HUES64 (cell line): ENCODE results near the gene ABCE1.

Source experiments
- H3K27ac ChIP-seq: 2 replicates; pipeline ENCODE4 v1.7.0; 2013; ENCODE audit warnings: low read depth, low read length, inconsistent platforms
- H3K27me3 ChIP-seq: 2 replicates; pipeline ENCODE4 v1.6.1; 2013; ENCODE audit warnings: mild to moderate bottlenecking, low read length; ENCODE audit not compliant: insufficient read depth
- H3K36me3 ChIP-seq: 2 replicates; pipeline ENCODE4 v1.6.1; 2013; ENCODE audit warnings: mild to moderate bottlenecking, low read length; ENCODE audit not compliant: insufficient read depth
- H3K4me1 ChIP-seq: 2 replicates; pipeline ENCODE4 v1.6.1; 2013; ENCODE audit warnings: mild to moderate bottlenecking, low read length, moderate library complexity; ENCODE audit not compliant: insufficient read depth
- H3K4me3 ChIP-seq: 2 replicates; pipeline ENCODE4 v1.5.1; 2013; ENCODE audit warnings: mild to moderate bottlenecking, low read length, moderate library complexity
- H3K9ac ChIP-seq: 2 replicates; pipeline ENCODE4 v1.6.1; 2013; ENCODE audit warnings: mild to moderate bottlenecking, low read depth, low read length
- H3K9me3 ChIP-seq: 2 replicates; pipeline ENCODE4 v1.6.1; 2013; ENCODE audit warnings: low read depth, low read length; ENCODE audit not compliant: insufficient read depth
- WGBS: fragments of 150-250, 120-280 bp; methylation state at CpG from one replicate; pipeline ENCODE4 v1.1.7; 2013; ENCODE audit warnings: missing lambda C conversion rate; 5-methylcytosine and 5-hydroxymethylcytosine counted together

The ABCE1 gene

DNA sequence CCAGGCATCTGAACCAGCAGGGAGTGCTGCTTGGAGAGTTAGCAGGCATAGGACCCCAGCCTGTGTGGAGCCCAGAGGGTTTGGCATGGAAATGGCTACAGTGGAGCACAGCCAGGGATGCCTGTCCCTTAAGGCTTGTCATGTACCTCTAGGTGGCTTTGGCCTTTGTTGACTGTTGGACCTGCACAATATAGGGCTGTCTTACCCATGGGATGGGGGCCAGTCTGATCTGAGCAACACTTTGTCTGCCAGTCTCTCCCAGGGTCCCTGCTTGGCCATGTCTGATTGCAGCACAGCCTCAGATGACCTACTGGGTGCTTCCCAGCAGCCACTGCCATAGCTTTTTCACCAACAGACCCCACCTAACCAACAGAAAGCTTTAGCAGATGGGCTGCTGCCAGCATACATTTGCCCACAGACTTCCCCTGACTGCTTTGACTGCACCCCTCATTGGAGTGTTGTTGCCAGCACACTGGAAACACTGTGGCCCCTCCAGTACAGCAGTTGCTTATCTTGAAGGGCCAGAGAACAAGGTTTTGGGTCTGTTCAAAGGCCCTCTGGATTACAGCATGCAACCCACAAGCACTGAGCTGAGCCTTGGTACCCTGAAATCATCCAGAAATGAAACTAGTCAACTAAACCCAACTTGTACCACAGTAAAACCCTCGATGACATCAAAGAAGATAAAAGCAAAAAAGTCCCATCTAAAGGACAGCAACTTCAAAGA, 22.2 kb upstream of the ABCE1 start:
- Histone ChIP-seq H3K36me3 (peaks cover 29% of the 10 kb centered on the region; the same call in 1 of the 2 replicates), H3K4me3 (no peak overlapping the region), H3K27me3 (no peaks in the 10 kb centered on the region), H3K4me1 (no peaks in the 10 kb centered on the region), H3K9ac (no peak overlapping the region), H3K27ac (no peak overlapping the region), H3K9me3 (no peaks in the 10 kb centered on the region)
- WGBS, result 93% methylated on average over 1 of the region's 1 CpG

DNA sequence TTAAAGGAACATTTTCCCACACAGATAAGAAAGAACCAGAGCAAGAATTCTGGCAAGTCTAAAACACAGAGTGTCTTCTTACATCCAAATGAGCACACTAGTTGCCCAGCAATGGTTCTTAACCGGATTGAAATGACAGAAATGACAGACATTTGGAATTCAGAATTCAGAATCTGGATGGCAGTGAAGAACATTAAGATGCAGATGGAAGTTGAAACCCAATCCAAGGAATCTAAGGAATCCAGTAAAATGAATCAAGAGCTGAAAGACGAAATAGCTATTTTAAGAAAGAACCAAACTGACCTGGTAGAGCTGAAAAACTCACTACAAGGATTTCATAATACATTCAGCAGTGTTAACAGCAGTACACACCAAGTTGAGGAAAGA, 21.6 kb upstream of the ABCE1 start:
- Histone ChIP-seq H3K9me3 (no peaks in the 10 kb centered on the region), H3K27ac (no peak overlapping the region), H3K27me3 (no peaks in the 10 kb centered on the region), H3K9ac (no peak overlapping the region), H3K4me1 (no peaks in the 10 kb centered on the region), H3K36me3 (peaks cover 34% of the 10 kb centered on the region), H3K4me3 (no peak overlapping the region)
- 94% methylated on average over 2 of the region's 2 CpGs for WGBS

DNA sequence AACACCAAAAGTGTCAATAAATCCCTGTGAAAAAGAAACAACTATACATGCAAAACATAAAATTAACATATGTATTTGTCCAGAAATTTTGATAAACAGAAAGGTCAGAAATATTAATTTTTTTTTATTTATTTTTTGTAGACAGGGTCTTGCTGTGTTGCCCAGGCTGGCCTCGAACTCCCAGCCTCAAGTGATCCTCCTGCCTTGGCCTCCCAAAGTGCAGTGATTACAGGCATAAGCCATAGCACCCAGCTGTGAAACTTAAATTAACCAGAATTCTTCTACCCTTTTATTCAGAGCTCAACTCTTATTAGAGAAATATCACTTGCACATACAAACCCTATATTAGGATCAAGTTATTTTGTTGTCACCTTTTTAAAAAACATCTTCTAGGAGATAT, 16.4 kb upstream of the ABCE1 start:
- Histone ChIP-seq H3K9me3 (no peaks in the 10 kb centered on the region), H3K27ac (no peak overlapping the region), H3K4me3 (no peak overlapping the region), H3K9ac (no peak overlapping the region), H3K27me3 (no peaks in the 10 kb centered on the region), H3K36me3 (peaks cover 60% of the 10 kb centered on the region), H3K4me1 (no peaks in the 10 kb centered on the region)
- 100% methylated on average over 1 of the region's 1 CpG for WGBS

DNA sequence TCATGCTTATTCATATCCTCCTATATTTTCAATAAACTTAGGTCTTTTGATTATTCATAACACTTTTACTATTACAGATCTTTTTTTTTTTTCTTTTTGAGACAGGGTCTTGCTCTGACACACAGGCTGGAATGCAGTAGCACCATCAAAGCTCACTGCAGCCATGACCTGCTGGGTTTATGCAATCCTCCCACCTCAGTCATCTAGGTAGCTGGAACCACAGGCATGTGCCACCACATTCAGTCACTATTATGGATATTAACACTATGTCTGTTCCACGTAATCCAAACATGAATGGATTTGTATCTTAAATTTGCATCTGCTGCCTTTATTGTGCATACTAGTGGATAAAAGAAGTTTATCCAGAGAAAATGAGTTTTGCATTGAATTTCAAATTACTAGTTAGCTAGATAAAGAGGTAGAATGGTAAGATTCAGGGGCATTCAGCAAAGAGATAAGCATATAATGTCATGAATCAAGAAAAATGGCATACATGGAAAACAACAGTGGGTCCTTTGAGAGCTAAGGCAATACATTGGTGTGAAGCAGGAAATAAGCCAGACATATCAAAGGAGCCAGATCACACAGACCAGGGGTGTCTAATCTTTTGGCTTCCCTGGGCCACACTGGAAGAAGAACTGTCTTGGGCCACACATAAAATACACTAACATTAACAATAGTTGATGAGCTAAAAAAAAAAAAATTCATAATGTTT, 14.1 kb upstream of the ABCE1 start:
- Histone ChIP-seq H3K9me3 (no peaks in the 10 kb centered on the region), H3K27me3 (no peaks in the 10 kb centered on the region), H3K36me3 (peaks cover 61% of the 10 kb centered on the region), H3K4me1 (no peaks in the 10 kb centered on the region), H3K9ac (no peak overlapping the region), H3K27ac (no peak overlapping the region), H3K4me3 (no peak overlapping the region)
- WGBS, result 94% methylated on average over 1 of the region's 1 CpG

DNA sequence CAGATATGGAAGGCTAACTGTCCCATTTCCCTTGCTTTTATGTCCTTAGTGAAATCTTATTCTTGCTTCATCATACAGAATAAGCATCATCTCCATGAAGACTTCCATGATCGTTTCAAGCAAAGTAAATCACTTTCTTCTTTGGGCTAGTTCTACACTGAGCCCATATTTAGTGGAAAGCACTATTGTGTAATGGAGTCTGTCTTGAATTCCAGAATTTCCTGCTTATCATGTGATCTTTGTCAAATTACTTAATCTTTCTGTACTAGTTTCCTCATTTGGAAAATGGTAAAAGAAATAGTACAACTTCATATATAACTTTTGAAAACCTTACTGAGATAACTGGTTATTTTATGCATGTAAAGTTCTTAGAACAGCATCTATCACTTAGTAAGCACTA, 7.7 kb upstream of the ABCE1 start:
- H3K4me3 ChIP-seq, result no peak overlapping the region
- peaks cover 77% of the 10 kb centered on the region for H3K36me3 ChIP-seq
- H3K9me3 ChIP-seq, result peaks cover 14% of the 10 kb centered on the region; the same call in 1 of the 2 replicates
- WGBS, result 88% methylated on average over 1 of the region's 1 CpG
- H3K27me3 ChIP-seq, result no peaks in the 10 kb centered on the region
- no peak overlapping the region for H3K9ac ChIP-seq
- no peak overlapping the region for H3K27ac ChIP-seq
- H3K4me1 ChIP-seq, result no peaks in the 10 kb centered on the region

DNA sequence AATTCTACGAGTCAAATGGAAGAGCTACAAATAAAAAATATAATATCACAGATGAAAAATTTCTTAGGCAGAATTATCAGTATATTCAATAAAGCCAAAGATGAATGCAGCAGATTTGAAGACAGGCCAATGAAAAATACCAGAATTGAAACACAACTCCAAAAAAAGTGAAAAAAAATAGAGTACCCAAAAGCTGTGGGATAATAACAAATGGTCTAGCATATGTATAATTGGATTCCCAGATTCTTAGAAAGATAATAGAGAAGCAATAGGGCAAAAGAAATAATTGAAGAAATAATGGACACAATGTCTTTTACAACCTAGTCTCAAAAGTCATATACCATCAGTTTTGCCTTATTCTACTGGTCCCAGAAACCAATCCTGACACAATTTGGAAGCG, 4.5 kb upstream of the ABCE1 start:
- peaks cover 70% of the 10 kb centered on the region for H3K36me3 ChIP-seq
- H3K4me1 ChIP-seq, result no peaks in the 10 kb centered on the region
- H3K27me3 ChIP-seq, result no peaks in the 10 kb centered on the region
- no peak overlapping the region for H3K9ac ChIP-seq
- no peak overlapping the region for H3K4me3 ChIP-seq
- 92% methylated on average over 1 of the region's 2 CpGs for WGBS
- H3K9me3 ChIP-seq, result peaks cover 14% of the 10 kb centered on the region; the same call in 1 of the 2 replicates
- H3K27ac ChIP-seq, result no peak overlapping the region

DNA sequence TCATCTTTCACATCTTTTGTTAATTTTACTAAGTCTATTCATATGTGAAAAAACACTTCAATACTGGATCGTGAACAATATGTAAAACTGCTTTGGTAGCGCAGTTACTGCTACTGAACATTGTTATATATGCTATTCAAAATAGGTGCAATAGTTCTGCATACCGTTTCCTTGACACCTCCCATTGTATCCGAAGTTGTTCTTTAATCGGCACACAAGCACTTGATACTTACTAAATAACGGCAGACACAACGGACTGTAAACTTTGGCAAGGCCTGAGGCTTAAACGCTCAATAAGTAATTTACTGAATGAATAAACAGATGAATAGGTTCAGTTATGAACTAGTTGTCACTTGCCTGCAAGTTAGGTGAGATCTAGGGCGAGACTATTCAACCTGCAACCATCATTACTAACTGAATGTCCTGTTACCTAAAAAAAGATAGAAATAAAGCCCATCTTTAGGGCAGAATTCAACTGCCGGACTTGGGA, 735 bp upstream of the ABCE1 start:
- H3K9me3 ChIP-seq, result peaks cover 14% of the 10 kb centered on the region; the same call in 1 of the 2 replicates
- peak overlapping the region; percentile 91 for H3K9ac ChIP-seq
- peak overlapping the region; percentile 89 for H3K27ac ChIP-seq
- peak overlapping the region; percentile 96 for H3K4me3 ChIP-seq
- no peaks in the 10 kb centered on the region for H3K27me3 ChIP-seq
- peaks cover 56% of the 10 kb centered on the region for H3K36me3 ChIP-seq
- WGBS, result 23% methylated on average over 10 of the region's 10 CpGs
- H3K4me1 ChIP-seq, result peaks cover 8% of the 10 kb centered on the region

DNA sequence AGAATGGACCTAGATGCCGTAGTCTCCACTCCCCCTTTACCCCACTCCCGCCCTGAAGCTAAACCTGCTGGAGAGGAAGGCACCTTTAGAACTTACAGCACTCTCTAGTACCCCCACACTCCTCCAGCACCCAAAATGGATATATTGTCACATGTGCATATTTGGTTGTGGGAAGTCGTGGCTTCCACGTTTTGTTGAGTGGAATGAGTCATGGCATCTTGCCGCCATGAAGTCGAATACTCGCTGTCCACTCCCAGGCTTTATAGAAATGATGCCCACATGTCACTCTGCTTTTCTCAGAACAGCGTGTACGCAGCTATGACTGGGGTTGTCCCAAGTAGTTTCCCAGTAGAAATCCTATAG, 545 bp downstream of the ABCE1 start:
- Histone ChIP-seq H3K9ac (peak overlapping the region; percentile 91), H3K4me3 (peak overlapping the region; percentile 96), H3K36me3 (peaks cover 49% of the 10 kb centered on the region), H3K27ac (peak overlapping the region; percentile 89), H3K9me3 (peaks cover 11% of the 10 kb centered on the region; the same call in 1 of the 2 replicates), H3K4me1 (peaks cover 8% of the 10 kb centered on the region), H3K27me3 (no peaks in the 10 kb centered on the region)
- 0% methylated on average over 9 of the region's 9 CpGs for WGBS

DNA sequence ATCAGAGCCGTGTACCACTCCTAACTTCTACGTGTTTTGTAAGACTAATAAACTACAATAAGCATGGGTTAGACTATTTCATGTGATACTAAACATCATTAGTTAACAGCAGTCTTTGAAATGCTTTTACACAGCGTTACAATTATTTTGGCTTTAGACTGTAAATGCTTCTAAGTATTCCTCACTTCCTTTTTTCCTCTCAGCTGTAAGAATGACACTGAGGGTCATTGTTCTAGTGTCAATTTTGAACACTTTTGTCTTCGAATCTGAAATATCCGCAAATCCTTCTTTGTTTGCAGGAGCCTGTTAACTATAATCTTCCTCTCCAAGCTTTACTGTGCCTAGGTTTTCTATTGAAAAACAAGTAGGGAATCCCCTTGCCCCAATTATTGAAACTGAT, 1.5 kb downstream of the ABCE1 start:
- Histone ChIP-seq H3K4me3 (peak overlapping the region; percentile 96), H3K9me3 (peaks cover 2% of the 10 kb centered on the region; the same call in 1 of the 2 replicates), H3K36me3 (peaks cover 49% of the 10 kb centered on the region), H3K4me1 (peaks cover 8% of the 10 kb centered on the region), H3K9ac (peak overlapping the region; percentile 91; the same call in 1 of the 2 replicates), H3K27ac (no peak overlapping the region), H3K27me3 (no peaks in the 10 kb centered on the region)
- WGBS, result 77% methylated on average over 5 of the region's 5 CpGs

DNA sequence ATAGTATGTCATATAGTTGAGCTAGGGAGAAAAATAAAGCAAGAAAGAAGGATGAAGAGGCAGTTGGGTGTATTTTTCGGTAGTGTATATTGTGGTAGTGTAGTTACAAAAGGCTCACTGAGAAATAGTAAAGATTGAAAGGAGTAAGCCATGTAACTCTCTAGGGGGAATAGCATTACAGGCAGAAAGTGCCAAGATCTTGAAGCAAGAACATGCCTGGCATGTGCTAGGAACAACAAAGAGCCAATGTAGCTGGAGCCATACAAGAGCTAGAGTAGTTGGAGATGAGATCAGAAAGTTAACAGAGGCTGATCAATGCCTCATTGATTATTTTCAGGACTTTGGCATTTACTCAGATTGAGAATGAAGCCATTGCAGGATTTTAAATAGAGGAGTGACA, 3.0 kb downstream of the ABCE1 start:
- Histone ChIP-seq H3K4me1 (peaks cover 8% of the 10 kb centered on the region), H3K27me3 (no peaks in the 10 kb centered on the region), H3K9me3 (no peaks in the 10 kb centered on the region), H3K9ac (no peak overlapping the region), H3K36me3 (peaks cover 51% of the 10 kb centered on the region), H3K4me3 (no peak overlapping the region), H3K27ac (no peak overlapping the region)
- 93% methylated on average over 1 of the region's 1 CpG for WGBS

DNA sequence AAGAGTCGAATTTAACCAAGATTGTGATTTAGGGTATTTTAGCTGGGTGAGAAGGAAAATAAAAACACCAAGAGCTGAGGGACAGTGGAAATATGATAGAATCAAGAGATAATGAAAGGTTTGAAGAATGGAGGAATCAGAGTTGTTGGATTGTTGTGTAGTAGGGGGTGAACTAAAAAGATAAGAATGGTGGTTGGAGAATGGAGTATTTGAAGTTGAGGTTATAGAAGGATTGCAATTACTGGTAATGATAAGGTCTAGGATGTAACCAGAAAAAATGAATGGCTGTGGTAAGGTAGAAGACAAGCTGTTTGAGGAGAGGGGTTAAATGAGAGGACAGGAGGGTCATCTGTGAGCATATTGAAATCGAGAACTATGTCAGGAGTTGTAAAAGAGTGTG, 4.5 kb downstream of the ABCE1 start:
- 95% methylated on average over 2 of the region's 2 CpGs for WGBS
- H3K27me3 ChIP-seq, result no peaks in the 10 kb centered on the region
- H3K36me3 ChIP-seq, result peaks cover 66% of the 10 kb centered on the region
- H3K9ac ChIP-seq, result no peak overlapping the region
- no peak overlapping the region for H3K4me3 ChIP-seq
- H3K27ac ChIP-seq, result no peak overlapping the region
- H3K9me3 ChIP-seq, result no peaks in the 10 kb centered on the region
- H3K4me1 ChIP-seq, result peaks cover 8% of the 10 kb centered on the region
